T47D (cell line): ENCODE results near the gene CEP131.
A peak's percentile ranks its signal among the peaks of the same experiment; 100 is the strongest.

Experiments used
- DNase-seq, 2 experiments: peaks; one replicate each; pipeline versions ENCODE4 v3.0.0 to v3.0.0-alpha.2; 2011 to 2012; ENCODE audit warnings: low read depth in 1 of 2, low spot score in 1 of 2
- JUND ChIP-seq: IDR thresholded peaks from 2 replicates; pipeline ENCODE4 v1.6.1; 2012; ENCODE audit warnings: low read depth
- in situ Hi-C: cut with HindIII; loops from 2 replicates; pipeline ENCODE4 v1.10.0; 2016; ENCODE audit warnings: low sequenced_read_pairs, low pct_unique_long_range_greater_than_20kb

The CEP131 gene

DNA sequence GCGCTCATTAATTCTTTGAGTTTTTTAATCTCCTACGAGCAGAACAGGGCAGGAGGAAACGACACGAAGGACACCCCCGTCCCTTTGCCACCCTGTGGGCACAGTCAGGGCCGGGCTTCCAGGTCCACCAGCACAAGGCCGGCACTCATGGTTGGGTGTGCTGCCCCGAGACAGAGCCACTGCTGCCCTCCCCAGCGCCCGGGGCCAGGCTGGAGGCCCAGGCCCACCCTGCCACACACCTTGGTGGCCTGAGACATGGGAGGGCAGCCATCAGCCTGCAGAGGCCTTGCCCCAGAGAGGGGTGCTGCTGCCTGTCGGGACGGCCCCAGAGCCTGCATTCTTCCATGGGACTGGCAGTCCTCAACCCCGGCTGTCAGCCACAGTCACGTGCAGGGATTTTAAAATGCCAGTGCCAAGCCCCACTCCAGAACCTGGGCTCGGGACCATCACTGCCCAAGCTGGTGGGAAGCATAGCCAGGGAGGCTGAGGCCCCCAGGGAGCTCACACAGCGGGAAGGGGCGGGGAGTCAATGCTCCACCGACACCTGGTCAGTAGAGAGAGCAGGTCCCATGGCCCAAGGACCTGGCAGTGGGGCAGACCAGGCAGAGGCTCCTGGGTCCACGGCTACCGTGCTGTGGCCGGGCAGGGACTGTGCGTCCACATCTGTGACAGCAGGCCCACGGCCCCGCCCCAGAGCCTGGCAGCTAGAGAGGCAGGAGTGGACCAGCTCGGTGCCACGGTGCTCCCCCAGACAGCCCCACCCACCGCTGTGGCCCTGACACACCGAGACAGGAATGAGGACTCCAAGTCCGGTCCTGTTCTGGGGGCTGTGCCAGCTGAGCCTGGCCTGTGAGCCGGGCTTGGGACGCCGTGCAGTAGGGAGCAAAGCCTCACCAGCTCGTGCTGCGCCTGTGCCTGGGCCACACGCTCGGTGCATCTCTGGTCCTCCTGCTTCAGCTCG is 27.5 kb downstream of the CEP131 start:
- TF ChIP-seq JUND = no peak
- in situ Hi-C loops = no loop called here
- DNase-seq = no peak

DNA sequence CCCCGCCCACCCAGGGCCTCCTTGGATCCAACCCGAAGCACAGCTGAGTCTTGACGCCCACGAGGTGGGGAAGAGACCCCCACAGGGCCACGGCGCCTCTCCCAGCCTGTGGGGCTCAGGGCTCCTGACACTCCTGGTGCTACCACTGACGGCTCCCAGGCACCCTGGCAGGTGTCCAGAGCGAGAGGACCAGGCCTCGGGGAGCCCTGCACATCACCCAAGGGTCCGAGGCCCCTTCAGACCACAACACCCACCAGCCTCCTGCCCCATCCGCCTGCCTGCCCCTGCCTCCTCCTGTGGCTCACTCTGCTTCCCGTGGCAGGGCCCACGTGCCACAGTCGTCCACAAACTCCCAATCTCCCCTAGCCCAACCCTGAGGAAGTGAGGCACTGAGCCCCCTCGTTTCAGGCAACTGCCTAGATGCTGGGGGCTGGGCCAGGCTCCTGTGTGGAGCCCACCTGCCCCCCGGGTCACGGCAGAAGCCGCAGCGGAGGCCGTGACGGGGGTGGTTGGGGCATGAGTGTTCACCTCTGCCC is 28.5 kb downstream of the CEP131 start:
- no peak for DNase-seq
- in situ Hi-C loops = no loop called here
- no peak for TF ChIP-seq JUND

DNA sequence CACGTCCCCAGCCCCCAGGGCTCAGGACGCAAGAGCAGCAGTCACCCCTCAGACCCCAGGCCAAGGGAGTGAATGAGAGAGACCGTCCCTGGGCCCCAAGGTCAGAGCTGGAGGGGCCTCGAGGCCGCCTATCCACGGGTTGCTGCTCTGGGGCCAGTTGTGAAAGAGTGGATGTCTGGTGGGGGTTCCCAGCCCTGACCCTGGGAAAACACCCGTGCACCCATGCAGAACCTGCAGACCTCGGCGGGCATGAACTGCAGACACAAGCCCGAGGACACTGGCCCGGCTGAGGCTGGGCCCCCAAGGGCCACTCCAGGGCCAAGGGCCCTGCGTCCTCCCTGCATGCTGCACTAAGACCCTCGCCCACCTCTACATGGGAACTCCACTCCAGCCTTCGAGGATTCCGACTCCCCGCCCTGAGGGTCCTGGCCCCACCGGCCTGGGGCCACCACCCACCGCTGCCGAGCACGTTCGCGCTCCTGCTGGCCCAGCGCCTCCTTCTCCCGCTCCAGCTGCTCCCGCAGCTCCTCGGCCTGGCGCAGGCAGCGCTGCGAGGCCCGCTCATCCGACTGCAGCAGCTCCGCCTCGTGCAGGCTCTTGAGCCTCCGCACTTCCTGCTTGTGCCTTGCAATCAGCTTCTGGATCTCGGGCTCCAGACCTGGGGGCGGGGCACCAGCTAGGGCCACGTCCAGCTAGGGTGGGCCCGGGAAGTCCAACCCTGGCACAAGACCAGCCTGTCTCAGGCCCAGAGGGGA is 29.1 kb downstream of the CEP131 start:
- in situ Hi-C loops = no loop called here
- no peak for DNase-seq
- no peak for TF ChIP-seq JUND

DNA sequence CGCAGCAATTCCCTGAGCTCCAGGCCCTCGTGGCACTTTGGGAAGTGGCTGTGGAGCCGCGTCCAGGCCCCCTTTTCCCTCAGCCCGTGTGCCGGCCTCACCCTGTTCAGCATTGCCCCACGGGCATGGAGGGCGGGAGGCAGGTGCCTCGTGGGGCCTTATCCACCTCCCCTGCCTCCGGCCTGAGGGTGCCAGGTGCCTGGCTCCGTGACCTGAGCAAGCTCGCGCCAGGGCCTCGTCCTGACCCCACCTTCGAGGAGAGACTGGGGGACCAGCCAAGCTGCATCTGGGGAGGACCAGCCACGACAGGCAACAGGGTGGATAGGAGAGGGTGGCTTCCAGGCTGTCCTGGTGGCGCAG is 29.7 kb downstream of the CEP131 start:
- TF ChIP-seq JUND = no peak

DNA sequence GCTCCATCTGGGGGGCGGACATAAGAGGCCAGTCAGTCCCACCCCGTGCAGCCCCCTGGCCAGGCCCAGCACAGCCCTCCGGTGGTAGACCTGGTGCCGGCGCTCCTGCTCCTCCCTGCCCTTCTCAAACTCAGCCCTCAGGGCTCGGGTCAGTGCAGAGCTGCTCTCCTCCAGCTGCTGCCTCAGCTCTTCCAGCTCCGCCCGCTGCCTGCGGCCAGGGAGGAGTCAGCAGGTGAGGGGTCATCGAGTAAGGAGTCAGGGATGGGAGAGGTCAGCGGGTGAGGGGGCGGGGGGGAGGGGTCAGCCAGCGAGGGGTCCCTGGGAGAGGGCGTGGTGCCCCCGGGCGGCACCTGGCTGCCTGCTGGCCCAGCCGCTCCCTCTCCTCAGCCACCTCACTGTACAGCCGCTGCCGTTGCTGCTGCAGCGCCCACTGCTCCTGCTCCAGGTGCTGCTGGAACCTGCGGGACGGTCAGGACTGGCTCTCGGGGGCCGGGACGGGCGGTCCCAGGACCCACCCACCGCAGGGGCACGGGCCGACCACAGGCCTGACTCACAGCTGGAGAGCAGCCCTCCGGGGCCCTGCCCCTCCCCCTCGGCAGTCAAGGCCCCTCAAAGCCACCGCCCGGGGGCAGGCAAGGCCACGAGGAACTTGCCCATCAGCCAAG is 30.2 kb downstream of the CEP131 start:
- no peak for TF ChIP-seq JUND
- no peak for DNase-seq
- in situ Hi-C loops = no loop called here

More for the DNA sequence above, 29.7 kb downstream of the CEP131 start:
- no peak for DNase-seq
- in situ Hi-C loops = no loop called here

DNA sequence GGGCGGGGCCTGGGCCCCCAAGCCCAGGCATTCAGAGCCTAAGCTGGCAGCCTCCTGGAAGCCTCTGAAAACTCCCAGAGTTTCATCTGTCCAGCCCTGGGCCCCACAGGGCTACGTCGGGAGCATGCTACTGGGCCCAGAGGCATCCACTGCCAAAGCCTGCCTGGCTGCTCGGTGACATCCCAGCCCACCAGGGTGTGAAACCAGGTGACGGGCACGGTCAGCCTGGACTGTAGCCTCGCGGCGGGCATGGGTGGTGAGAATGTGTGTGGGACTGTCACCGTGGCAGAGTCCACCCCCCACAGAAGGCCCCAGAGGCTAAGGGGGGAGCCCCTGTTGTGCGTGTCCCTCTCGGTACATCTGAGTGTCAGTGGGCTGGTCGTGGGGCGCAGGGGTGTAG is 31.1 kb downstream of the CEP131 start:
- no peak for TF ChIP-seq JUND
- no peak for DNase-seq
- in situ Hi-C loops = no loop called here

DNA sequence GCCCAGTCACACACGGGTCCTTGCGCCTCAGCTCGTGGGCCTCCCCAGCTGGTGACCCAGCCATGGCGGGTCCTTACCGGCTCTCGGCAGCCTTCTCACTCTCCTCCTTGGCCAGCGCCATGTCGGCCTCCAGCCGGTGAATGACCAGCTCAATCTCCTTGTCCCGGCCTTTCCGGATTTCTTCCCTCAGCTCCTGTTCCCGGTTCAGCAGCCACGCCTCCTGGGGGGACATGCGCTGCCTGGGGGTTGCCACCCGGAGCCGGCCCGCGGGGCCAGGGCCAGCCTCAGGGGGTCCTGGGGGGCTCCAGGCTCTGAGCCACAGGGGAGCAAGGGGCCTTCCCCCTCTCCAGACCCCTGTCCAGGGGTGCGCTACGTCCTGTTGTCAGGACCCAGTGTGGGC is 31.6 kb downstream of the CEP131 start:
- DNase-seq = no peak
- in situ Hi-C loops = no loop called here
- TF ChIP-seq JUND = no peak

DNA sequence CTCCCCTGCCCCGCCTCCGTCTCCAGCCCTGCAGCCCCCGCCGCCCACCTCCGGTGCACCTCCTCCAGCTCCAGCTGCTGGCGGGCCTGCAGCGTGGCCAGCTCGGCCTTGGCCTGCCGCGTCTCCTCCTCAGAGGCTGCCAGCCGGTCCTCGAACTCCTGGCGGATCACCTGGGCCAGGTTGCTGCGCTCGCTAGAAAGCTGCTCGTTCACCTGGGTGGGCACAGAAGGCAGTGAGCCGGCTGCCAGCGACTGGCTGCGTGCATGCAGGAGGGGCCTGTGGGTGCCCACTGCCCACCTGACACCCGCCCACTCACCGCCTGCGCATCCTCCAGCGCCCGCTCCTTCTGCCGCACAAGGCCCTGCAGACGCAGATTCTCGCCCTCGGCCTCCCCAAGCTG is 32.2 kb downstream of the CEP131 start:
- DNase-seq = no peak
- in situ Hi-C loops = no loop called here

DNA sequence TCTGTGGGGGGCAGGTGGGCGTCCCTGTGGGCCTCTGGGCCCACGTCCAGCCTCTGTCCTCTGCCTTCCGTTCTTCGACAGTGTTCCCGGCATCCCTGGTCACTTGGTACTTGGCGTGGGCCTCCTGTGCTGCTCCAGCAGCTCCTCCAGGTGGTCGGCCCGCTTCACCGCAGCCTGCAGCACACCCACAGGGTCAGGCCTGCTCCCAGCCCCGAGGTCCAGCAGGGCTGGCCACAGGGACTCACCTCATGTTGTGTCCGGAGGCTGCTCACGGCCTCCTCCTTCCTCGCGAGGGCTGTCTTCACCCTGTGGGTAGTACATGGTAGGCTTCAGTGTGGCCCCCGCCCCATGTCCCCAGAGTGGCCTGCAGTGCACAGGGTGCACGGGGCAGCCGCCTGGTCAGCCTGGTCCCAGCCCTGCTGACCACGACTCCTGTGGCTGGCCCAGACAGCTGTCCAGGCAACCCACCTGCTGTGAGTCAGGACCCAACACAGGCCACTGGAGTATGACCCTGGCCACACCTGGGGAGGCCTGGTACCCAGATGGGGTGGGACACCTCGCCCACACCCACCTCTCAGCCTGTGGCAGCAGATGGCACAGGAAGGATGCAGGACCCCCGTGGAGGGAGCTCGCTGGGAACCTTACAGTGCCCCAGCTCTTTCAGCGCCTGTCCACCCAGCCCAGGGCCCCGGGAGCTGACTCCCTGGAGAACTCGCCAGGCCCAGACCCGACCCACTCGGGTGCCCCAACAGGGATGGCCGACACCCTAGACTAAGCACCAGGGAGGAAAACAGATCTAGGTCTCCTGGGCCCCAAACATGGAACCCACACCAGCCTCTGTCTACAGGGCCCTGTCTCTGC is 32.9 kb downstream of the CEP131 start:
- TF ChIP-seq JUND = no peak
- peak; percentile 32 to 60 for DNase-seq
- in situ Hi-C loops = no loop called here

More for the DNA sequence above, 32.2 kb downstream of the CEP131 start:
- no peak for TF ChIP-seq JUND

DNA sequence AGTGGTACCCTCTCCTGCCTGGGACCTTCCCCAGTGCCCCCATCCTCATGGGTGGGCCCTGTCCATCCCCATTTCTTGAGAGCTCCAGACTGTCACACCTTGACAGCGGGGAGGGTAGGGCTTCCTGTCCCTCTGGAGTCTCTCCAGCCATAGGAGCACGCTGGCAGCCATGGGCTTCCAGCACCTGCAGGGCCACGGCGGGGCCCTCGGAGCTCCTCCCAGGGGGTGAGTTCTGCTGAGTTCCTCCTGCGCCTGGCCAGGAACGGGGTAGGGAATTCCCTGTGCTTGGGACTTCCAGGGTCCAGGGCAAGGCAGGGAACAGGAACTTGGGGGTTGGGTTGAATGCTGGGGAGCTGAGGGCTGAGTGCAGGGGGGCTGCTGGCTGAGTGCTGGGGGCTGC is 33.7 kb downstream of the CEP131 start:
- DNase-seq = no peak
- TF ChIP-seq JUND = no peak
- in situ Hi-C loops = no loop called here

DNA sequence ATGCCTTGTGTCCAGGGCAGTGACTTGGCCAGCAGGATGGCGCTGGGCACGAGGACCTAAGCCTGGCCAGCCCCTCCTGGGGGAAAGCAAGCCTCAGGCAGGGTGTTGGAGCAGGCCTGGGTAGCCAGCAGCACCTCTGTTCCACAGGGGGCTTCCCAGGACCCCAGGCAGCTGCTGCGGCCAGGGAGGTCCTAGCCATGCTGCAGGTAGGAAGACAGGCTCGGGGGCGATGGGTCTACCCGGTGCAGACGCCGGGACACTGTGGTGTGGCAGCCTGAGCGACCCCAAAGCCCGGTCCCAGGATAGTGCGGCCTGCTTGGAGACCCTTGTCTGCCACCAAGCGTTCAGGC is 34.3 kb downstream of the CEP131 start:
- DNase-seq = no peak
- no peak for TF ChIP-seq JUND
- in situ Hi-C loops = no loop called here
